HepG2 (cell line): ENCODE data around the gene PCDH17.

ENCODE experiments used
- ASH2L ChIP-seq: fragments of 300-600, 200-600 bp; sonication (generic); IDR thresholded peaks from 2 replicates; pipeline ENCODE4 v1.7.0; 2017; ENCODE audit warnings: low read depth, mild to moderate bottlenecking, moderate library complexity, mixed read lengths, low read length; ENCODE audit not compliant: insufficient read length
- ATF2 ChIP-seq: sonication (generic); formaldehyde crosslinking; IDR thresholded peaks from 2 replicates; pipeline ENCODE4 v1.4.0; 2020; ENCODE audit warnings: missing genetic modification reagents
- EZH2 ChIP-seq: conservative IDR thresholded peaks from 2 replicates; pipeline ENCODE4 v1.6.1; 2012; ENCODE audit warnings: mild to moderate bottlenecking, low read depth, low read length, moderate library complexity
- FOXJ3 ChIP-seq: sonication (generic); formaldehyde crosslinking; IDR thresholded peaks from 2 replicates; pipeline ENCODE4 v1.4.0; 2020; ENCODE audit warnings: missing genetic modification reagents, mild to moderate bottlenecking, borderline replicate concordance
- POLR2AphosphoS5 ChIP-seq: IDR thresholded peaks from 2 replicates; pipeline ENCODE4 v1.6.1; 2012; ENCODE audit warnings: low read depth, low read length
- RNF2 ChIP-seq: fragments of 450-650 bp; conservative IDR thresholded peaks from 2 replicates; pipeline ENCODE4 v1.6.1; 2016; ENCODE audit warnings: low read depth
- TCF7L2 ChIP-seq: IDR thresholded peaks from 2 replicates; pipeline ENCODE4 v1.6.1; 2011; ENCODE audit warnings: mild to moderate bottlenecking, low read depth, low read length, moderate library complexity
- ZMYM3 ChIP-seq: sonication (generic); formaldehyde crosslinking; IDR thresholded peaks from 2 replicates; pipeline ENCODE4 v1.5.1; 2020; ENCODE audit warnings: mild to moderate bottlenecking, missing genetic modification reagents
- ZSCAN30 ChIP-seq: sonication (generic); formaldehyde crosslinking; IDR thresholded peaks from 2 replicates; pipeline ENCODE4 v1.5.0; 2020; ENCODE audit warnings: mild to moderate bottlenecking, missing genetic modification reagents

- TF ChIP-seq POLR2AphosphoS5 (no peak), EZH2 (no peak), ZMYM3 (CRISPR knock-in tag) (no peak), FOXJ3 (CRISPR knock-in tag) (no peak), TCF7L2 (no peak), RNF2 (no peak), ZSCAN30 (no peak), ASH2L (no peak), ATF2 (CRISPR knock-in tag) (no peak)
Measured at GRCh38 chr13:57682128-57682716, 50.7 kb downstream of the PCDH17 start.
